ENCODE results near the gene NUDT8.
"Not testable (repeated sequence)": the region's sequence is repeated elsewhere in the genome, so short reads cannot be mapped to it uniquely, and the experiment has no call there.

NUDT8 gene

DNA sequence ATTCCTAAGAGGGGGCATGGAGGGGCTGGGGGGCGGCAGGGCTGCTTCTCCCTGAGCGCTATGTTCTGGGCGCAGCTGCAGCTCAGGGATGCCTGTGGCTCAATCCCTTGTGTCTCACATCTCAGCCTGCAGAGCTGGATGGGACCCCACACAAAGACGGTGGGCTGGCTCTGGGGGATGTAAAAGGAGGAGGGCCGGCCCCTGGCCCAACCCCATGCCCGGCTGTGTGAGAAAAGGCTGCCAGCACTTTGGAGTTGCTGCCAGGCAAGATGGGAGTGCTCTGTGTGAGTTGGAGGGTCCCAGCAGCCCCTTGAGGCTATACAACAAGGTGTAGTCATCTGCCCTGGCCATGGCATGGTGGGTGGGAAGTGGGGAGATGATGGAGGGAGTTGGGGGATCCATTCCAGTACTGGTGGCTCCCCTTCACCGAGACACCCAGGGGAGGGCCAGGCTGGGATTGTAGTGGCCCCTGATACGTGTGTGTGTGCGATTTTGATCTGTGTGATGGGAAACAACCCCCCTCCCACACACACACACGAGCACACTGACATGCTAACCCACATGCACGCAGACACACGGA, 11.1 kb upstream of the NUDT8 start:
- DNase-seq = no peak

DNA sequence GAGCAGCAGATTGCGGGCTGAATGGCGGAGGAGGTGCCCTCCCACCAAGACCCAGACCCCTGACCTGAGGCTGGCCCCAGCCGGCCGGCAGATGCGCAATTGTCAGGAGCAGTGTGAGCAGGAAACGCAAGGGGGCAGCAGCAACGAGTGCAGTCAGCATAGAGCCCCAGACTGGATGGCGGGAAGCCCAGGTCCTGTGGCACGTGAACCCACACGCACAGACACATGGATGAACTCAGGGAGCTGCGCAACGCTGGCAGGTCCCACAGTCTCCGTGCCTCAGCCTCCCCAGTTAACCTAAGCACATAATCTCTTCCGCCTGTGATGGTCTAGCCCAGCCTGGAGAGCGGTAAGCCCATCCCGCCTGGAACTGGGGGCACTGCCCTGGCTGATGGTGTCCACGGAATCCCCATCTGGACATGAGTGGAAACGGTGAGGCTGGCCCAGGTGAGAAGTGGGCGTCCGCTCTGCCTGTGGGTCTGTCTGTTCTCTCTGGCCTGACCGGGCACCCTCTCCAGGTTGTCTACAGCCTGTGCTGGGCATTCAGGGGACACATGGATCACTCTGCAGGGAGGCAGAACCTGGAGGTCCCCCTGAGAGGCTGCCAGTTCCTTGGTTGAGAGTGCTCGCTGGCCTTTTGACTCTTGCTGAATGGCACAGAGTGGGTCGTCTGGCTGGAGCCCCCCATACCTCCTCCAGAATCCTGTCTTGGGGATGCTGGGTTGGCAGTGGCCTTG, 10.5 kb upstream of the NUDT8 start:
- DNase-seq = peak; percentile 9

DNA sequence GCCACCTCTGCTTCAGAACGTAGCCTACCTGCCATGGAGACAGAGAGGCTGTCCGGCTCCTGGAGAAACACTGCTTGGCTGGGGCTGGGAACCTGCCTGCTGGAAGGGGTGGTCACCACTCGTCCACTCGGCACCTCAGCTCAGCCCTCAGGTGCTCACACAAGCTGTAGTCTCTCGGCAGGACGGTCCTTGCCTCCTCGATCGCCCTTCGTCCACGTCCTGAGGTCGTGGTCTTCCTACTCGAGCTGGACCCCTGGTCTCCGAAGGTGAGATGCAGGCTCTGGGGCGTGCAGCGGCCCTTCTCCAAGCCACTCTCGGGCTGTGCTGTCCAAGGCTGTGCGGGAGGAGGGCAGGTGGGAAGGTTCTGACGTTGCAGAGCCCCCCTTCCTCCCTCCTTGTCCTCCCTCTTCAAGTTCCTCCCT, 9.7 kb upstream of the NUDT8 start, which contains the start of gene TBX10:
TBX10 (minus strand) TSS at position 326 of the 422 bp plus-strand sequence; CDS start at position 35, 291 bp downstream.
- no peak for DNase-seq

DNA sequence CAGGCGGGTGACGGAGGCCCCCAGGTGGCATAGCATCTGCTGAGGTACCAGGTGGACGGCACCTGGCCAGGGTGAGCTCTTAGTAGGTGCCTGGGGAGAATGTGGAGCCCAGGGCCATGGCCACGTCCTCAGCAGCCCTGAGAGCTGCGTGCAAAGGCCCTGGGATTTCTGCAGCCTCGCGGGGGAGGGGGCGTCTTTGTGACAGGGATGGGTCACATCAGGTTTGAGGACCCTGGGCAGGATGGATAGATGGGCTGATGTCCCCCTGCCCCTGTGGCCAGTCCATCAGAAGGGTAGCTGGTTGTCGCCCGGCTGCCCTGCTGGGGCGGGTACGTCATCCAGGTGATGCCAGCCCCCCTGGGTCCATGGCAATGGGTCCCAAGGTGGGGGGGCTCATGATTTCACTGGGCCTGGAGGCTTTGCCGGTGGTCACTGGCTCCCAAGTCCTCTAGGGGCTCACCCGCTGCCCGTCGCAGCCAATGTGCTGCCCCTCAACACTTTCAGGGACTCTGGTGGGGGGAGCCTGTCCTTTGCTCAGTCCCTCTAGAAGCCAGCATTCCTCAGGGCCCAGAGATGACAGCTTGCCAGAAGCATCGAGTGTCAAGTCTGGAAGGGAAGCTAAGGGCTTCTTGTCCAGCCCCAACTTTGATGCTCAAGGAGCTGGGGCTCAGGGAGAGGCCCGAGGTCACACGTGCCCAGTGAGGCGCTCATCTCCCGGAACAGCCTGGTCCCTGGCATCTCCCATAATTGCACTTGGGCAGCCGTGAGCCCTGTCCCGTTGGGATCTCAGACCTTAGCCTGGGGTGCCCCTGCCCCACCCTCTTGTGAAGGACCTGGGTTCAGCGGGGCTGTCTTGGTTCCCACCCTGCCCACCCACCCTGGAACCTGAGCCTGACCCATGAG, 9.0 kb upstream of the NUDT8 start:
- no peak for DNase-seq

DNA sequence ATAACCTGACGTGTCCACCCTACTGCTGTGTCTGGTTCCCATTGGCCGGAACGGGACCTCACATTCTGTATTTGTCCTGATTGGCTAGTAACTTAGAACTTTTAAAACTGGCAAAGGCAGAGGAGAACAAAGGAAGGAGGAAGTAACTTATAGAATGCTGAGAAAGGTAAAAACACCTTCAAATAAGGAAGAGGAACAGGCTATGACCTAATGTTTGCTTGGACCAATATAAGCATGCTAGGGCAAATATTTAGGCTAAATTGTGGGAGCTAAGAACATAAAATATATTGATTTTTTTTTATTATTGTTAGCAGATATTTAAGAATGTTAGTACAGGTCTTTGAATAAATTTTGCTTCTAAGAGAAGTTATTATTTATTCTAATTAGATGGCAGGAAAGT, 7.7 kb upstream of the NUDT8 start:
- DNase-seq = not testable (repeated sequence)

DNA sequence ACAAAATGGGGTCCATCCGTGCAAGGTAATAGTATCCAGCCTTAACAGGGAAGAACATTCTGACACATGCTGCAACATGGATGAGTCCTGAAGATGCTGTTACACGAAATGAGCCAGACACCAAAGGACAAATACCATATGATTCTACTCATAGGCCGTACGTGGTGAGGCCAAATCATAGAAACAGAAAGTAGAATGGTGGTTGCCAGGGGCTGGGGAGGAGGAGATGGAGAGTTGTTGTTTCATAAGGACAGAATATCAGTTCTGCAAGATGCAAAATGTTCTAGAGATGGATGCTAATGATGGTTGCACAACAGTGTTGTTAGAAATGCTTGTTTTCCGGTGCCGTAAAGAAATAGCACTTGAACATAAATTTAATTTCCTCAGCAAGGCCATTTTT, 7.2 kb upstream of the NUDT8 start:
- no peak for DNase-seq

DNA sequence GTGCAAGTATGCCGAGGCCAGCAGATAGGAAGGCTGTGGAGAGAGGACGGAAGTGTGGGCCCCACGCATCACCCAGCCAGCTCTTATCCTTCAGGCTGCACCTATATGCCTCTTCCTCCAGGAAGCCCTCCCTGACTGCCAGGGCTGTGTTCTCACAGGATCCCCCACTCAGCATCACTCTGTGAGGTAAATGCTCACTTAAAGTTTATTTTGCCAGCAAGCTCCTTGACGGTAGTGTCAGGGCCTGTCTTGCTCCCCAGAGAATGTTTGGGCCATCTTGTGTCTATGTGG, 5.4 kb upstream of the NUDT8 start:
- DNase-seq = no peak

DNA sequence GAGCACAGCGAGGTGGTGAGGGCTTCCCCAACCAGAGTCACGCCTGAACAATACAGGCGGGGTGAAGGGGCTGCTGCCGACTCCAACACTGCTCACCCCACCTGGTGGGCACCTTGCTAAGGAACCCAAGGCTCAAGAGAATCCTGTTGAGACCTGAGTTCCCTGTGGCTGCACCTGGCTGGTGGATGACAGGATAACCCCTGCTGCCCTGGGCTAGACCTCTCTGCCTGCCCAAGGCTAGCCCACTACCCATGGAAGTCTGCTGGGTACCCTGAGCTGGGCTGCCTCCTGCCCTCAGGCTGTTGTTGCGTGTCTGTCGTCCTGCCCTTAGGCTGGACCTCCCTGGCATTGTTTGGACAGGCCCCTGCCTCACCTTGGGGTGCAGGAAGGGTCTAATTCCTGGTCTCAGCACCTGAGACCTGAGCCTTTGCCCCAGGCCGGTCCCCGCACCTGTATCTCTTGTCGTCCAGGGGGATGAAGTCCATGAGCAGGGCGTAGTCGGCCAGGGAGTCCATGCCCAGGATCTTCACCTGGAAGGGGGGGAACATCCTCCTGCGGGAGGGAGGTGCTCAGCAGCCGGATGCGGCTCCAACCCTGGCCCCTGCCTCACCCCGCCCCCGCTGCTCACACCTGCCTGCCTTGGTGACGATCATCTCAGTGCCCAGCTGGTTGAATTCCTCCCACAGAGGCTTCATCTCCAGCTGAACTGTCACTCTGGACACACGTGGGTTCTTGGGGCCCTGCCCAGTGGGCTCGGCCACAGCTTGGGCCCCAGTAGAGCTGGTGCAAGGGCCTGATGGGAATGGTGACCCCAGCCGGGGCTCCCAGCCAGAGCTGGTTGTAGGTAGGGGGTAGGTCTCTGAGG, 4.9 kb upstream of the NUDT8 start:
- no peak for DNase-seq

DNA sequence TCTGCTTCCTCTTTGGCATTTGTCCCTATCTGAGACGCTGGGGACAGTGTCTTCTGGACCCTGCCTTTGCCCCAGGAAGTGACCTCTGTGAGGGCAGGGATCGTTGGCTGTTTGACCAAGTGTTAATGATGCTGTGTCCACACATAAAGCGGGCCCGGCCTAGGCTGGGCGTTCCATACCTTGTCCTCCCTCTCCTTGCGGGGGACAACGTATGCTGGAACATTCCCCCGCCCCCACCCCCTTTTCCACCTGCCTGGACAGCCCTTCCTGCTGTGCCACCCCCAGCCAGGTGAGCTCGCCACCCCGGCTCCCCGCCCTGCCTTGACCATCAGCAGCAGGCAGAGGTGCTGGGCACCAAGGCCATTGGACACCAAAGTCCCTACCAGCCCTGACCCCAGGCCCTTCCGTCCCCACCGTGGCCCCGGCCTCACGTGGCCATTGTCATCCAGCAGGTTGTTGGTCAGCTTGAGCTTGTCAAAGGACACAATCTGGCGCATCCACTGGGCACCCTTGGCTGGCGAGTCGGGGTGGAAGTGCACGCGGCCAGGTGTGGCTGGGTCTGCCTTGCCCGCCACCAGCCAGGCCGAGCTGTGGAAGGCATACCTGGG, 4.1 kb upstream of the NUDT8 start:
- no peak for DNase-seq

DNA sequence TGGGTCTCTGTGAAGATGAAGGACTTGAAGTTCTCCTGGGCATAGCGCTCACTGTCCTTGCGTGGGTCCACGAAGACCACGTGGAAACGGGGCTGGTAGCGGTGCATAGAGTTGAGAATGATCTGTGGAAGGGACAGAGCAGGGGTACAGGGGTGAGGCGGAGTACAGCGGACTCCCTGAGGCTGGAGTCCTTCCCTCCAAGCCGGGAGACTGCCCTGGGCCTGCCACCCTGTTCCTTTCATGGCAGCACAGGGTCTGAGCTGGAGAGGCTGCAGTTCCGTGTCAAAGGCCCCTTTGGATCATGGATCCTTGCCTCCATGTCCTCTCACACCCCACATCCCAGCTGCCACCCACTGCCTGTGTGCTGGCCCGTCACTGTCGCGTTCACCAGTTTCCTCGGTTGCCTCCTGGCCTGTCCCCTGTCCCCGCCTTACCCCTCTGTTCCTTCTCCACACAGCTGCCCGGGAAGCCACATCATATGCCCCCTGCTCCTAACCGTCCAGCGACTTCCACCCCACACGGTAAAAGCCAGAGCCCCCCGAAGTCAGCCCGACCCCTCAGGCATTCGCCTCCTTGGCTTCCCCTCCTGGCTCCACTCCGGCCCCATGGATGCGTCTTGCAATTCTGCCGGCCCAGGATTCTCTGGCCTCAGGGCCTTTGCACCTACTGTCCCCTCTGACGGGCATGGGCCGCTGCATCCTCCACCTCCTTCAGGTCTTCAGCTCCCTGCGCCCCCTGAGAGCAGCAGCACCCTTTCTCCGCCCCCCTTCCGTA, 3.4 kb upstream of the NUDT8 start:
- no peak for DNase-seq

DNA sequence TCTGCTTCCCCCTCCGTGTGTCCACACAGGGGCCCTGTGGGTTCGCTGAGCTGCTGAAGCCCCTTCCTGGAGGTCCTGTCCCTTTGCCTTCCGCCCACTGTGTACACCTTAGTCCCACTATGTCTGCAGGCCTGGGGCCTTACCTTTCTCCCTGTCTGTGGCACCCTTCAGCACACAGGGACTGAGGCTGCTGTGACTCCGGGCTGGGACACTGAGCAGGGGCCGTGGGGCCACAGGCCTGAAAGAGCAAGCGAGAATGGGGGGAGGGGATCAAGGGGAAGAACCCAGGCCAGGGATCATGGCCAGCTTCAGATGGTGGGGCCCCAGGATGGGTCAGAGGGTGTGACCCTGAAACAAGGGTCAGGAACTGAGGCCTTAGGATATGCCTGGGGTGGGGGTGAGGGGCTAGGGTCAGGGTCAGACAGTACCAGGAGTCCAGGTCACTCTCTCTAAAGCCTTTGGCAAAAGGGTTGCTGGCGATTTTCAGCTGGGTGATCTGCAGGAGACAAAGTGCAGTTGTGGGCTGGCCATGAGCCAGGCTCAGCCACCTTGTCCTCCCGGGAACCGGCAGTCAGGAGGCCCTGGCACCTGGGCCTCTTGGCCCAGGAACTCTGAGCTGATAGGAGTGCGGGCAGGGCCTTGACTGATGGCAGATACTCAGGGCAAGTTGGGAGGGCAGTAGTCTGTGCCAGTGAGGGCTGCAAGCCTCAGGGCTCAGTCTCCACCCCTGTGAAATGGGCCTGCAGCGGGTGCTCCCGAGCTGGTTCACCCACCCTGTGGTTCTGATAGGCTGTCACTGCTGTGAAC, 2.6 kb upstream of the NUDT8 start:
- DNase-seq = no peak

DNA sequence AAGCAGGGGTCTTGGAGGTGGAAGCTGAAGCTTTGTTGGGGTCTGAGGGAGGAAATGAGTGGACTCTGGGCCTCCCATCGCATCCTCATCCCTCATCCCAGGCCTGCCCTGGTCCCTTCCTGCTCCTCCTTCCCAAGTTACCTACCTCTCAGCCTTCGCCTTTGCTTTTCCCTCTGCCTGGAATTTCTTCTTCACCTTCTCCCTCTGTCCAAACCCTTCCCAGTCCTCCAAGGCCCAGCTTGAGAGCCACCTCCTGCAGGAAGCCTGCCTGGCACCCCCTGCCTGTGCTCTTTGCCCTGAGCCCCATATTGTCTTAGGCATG, 2.1 kb upstream of the NUDT8 start:
- DNase-seq = no peak

DNA sequence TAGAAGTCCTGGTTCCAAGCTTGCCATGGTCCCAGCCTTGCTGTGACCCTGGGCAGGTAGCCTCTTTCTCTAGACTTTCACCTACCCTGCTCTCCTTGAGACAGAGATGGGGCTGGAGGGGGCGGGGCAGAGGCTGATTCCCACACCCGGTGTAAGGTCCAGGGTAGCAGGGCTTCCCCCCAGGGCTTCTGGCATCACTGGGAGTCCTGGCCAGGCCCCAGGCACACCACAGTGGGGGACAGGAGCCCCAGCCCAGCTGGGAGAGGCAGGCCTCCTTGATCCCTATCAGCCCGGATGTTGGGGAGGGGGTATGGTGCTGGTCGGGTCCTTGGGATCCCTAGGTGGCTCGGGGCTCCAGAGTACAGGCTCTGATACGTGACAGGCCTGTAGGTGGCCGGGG, 1.7 kb upstream of the NUDT8 start:
- no peak for DNase-seq

DNA sequence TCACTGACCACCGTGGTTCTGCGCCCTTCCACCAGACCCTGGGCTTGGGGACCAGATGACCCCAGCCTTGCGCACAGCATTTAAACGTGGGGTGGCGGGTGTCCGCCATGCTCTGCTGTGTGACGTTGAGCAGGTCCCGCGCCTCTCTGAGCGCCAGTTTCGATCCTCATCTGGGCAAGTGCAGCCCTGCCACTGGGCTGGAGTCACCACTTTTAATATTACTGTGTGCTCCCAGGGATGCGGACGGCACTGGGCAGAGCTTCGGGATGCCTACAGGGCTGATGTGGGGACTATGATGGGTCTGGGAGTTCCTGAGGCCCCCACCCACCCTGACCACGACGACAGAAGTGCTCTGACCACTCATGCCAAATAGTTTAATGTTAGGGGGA, 1.2 kb upstream of the NUDT8 start:
- no peak for DNase-seq

DNA sequence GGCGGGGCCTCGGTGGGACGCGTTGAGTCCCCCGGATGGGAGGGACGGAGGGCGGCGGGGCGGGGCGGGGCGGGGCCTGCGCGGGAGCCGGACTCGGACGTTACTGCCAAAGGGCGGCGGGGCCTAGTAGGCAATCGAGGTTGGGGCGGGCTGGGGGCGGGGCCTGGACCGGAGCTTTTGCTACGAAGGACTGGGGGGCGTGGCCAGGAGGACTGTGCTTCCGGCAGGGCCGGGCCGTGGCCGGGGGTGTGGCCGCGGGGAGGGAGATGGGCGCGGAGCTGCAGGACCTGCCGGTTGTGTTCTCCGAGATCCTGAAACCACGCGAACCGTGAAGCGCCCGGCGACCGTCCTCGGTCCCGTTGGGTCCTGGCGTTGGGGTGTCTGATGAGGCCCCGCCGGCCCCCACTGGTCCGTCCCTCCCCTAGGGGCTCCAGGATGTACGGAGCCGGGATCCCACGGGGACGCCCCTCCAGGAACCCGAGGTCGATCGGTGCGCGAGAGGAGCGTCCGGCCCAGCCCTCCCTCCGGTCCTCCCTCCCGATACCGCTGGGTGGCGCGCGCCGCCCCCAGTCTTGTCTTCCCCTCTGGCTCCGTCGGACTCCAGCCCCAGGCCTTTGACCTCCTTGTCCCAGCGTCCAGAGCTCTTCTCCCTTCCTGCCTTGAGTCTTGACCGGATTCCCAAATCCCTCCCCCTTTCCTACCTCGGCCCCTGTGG, 648 bp upstream of the NUDT8 start:
- DNase-seq = peak; percentile 93

DNA sequence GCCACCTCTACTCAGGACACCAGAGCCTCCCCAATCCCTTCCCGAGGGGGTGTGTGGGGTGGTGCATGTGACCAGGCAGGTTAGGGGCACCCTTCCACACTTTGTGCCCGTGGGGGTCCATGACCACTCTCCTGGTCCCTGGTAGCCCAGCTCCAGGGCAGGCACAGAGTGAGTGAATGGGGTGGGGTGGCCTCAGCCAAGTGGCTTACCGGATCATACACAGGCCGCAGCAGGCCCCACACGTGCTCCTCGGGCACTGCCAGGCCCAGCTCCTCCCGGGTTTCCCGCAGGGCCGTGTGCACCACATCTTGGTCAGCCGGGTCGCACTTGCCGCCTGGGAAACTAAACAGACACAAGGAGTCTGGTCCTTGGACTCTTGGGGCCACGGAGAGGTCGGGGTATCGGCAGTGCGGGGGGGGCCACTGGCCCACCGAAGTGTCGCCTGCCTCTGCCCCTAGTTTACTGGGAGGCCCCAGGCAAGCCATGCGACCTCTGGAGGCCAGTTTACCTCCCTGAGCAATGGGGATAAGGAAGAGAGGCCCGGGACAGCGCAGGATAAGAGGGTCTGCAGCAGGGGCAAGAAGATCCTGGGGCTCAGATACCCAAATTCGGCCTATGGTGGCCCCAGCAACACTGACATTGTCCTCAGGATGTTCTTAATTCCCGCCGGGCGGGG, 889 bp downstream of the NUDT8 start:
- no peak for DNase-seq

DNA sequence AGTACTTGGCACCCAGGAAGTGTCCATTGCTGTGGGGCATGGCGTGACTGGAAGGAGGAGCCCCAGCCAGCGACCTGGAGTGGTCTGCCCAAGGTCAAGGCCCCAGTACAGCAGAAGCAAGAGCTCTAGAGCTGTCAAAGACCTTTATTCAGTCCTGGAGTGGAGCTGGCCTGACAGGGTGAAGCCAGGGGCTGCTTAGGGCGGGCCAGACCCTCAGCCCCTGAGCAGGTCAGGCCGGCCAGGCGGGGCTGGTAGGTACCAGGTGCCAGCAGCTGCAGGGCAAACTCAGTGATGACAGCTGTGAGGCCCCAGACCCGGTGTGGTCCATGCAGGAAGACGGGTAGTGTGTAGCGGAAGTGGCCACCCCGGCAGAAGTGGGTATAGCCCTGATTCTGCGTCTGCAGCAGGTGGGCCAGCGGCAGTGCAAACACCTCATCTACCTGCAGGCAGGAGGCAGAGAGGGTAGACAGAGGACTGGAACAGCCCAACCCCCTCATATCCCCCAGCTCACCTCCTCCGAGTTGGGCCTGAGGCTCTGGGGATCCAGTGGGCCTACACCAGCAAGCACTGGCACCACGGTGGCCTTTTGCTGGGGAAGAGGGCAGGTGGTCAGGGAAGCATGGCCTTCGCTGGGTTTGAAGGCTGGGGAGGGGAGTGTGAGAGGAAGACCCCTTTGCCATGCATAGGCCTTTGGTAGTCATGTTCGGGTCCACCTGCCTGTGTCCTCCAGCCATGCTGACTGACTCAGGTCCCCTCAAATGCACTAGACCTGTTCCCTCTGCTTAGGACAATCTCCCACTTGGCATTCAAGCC, 1.7 kb downstream of the NUDT8 start:
- DNase-seq = no peak

DNA sequence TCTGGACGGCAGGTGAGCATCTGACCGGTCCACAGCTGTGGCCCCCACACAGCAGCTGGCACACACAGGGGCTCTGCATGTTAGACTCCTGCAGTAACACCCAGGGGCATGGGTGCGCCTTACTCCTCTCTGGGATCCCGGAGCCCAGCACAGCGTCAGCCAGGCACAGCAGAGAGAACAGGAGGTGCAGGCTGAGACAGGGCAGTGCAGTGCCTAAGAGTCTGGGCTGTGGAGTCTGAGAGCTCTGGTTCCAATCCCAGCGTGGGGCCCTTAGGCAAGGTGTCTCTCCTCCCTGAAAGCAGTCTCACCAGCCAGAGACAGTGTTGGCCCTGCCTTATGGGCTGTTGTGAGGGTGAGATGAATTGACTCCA, 2.3 kb downstream of the NUDT8 start:
- DNase-seq = no peak

DNA sequence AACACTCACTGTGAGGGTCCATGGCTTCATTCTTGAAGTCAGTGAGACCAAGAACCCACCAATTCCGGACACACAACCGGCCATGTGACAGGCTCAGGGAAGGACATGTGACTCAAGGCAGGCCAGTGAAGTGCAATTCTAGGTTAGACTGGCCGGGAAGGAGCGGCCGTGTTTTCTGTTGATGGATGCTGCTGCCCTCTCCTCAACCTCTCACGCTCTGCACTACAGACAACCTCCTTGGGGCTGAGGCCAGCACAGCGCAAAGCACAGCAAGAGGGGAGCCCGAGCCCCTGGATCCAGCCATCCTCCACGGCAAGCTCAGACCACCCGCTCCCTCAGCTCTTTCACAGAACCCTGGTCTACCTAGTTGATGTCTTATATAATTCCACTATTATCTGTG, 2.8 kb downstream of the NUDT8 start:
- no peak for DNase-seq

All from NCI-H748 treated with DMSO at 0.1 percent for 48 hours (cell line).